ENCODE measurements around the gene ZRANB1. TPM values are rescaled to one million over a fixed set of nuclear protein-coding genes. Genes with fewer than 3 reads are reported as not detected.

The ZRANB1 gene
- total and polyA plus RNA-seq, 2 of the 13 experiments (the other 11 are each of a cell fraction or from before 2014, with no cell fraction given), result 10.3 to 19.6 TPM

GRCh38 chr10:125001313-125002046 lies 59.6 kb downstream of the ZRANB1 start:
- Histone ChIP-seq H2AFZ (ENCODE audit: low read length) (no peak overlapping the region), H3K4me2 (ENCODE audit: low read depth, low read length) (peak overlapping the region; percentile 43; the same call in 1 of the 2 replicates), H3K4me1 (ENCODE audit: insufficient read depth, low read length) (peaks cover 18% of the 10 kb centered on the region), H4K20me1 (ENCODE audit: insufficient read depth, low read length) (no peaks in the 10 kb centered on the region), H3K27me3 (ENCODE audit: control insufficient read depth in 1 of 2, insufficient read depth in 2 of 2, low read length in 2 of 2) (peaks cover 19 to 82% of the 10 kb centered on the region in 2 experiments; a peak in 4 of 5 replicates), H3K27ac (ENCODE audit: extremely low read length, insufficient read depth, low read length) (no peak overlapping the region), H3K4me3 (replicated peaks in 1 of 3; ENCODE audit: insufficient read depth in 1 of 3, low read depth in 2 of 3, low read length in 3 of 3) (peak overlapping the region in 1 of 3 experiments; percentile 3; a peak in 1 of 6 replicates), H3K36me3 (replicated peaks in 1 of 2; ENCODE audit: control insufficient read depth in 1 of 2, insufficient read depth in 2 of 2, low read length in 2 of 2) (no peaks in the 10 kb centered on the region), H3K9ac (ENCODE audit: insufficient read depth, low read depth, low read length) (no peak overlapping the region), H3K79me2 (ENCODE audit: insufficient read depth, low read length) (no peaks in the 10 kb centered on the region), H3K9me3 (ENCODE audit: low read length) (no peaks in the 10 kb centered on the region)
- intact Hi-C loops (cut with micrococcal nuclease; ENCODE audit: unreplicated experiment), result loop anchor here (5.0 kb wide), 1 partner anchor 61 kb away; no protein-coding TSS in a partner anchor
- 24% methylated on average over 6 of the region's 21 CpGs for WGBS (ENCODE audit: low lambda C conversion rate)
- ChIA-PET POLR2A (no interaction called here), CTCF (ENCODE audit: low intra/inter-chr PET ratio, low total read pairs) (interaction anchor here (1.1 kb wide), 1 partner anchor 59 kb away, joined by 3 read pairs; no protein-coding TSS in a partner anchor)
- DNase-seq (ENCODE audit: low spot score), result no peak
- in situ Hi-C loops (cut with HindIII; ENCODE audit: extremely low pct_ligation_motif_present, low pct_unique_long_range_greater_than_20kb), result no loop called here
- TF ChIP-seq ZNF207 (IDR thresholded peaks at IDR 0.05; ENCODE audit: borderline replicate concordance) (no peak), GABPB1 (CRISPR knock-in tag; IDR thresholded peaks at IDR 0.05) (0 out of 2 replicates have a peak, but pooled peaks have one; percentile 20)
- BruUV-seq (replicated peaks), result no TSS peak
- ATAC-seq, result no peak
- no peak for FAIRE-seq

- Histone ChIP-seq H3K9me3 (ENCODE audit: low read length) (no peaks in the 10 kb centered on the region), H3K4me1 (ENCODE audit: insufficient read depth, low read length) (peaks cover 18% of the 10 kb centered on the region), H3K4me2 (ENCODE audit: low read depth, low read length) (no peak overlapping the region), H3K4me3 (replicated peaks in 1 of 3; ENCODE audit: insufficient read depth in 1 of 3, low read depth in 2 of 3, low read length in 3 of 3) (no peak overlapping the region), H3K36me3 (replicated peaks in 1 of 2; ENCODE audit: control insufficient read depth in 1 of 2, insufficient read depth in 2 of 2, low read length in 2 of 2) (no peaks in the 10 kb centered on the region), H3K27me3 (ENCODE audit: control insufficient read depth in 1 of 2, insufficient read depth in 2 of 2, low read length in 2 of 2) (peaks cover 21 to 87% of the 10 kb centered on the region in 2 experiments), H3K79me2 (ENCODE audit: insufficient read depth, low read length) (no peaks in the 10 kb centered on the region), H3K27ac (ENCODE audit: extremely low read length, insufficient read depth, low read length) (no peak overlapping the region), H2AFZ (ENCODE audit: low read length) (no peak overlapping the region), H3K9ac (ENCODE audit: insufficient read depth, low read depth, low read length) (no peak overlapping the region), H4K20me1 (ENCODE audit: insufficient read depth, low read length) (no peaks in the 10 kb centered on the region)
- 50% methylated on average over 2 of the region's 12 CpGs for WGBS (ENCODE audit: low lambda C conversion rate)
- DNase-seq (ENCODE audit: low spot score), result no peak
- intact Hi-C loops (cut with micrococcal nuclease; ENCODE audit: unreplicated experiment), result loop anchor here (5.0 kb wide), 1 partner anchor 60 kb away; no protein-coding TSS in a partner anchor
- in situ Hi-C loops (cut with HindIII; ENCODE audit: extremely low pct_ligation_motif_present, low pct_unique_long_range_greater_than_20kb), result no loop called here
- POLR2A ChIA-PET, result no interaction called here
- TF ChIP-seq, protein P1, sequence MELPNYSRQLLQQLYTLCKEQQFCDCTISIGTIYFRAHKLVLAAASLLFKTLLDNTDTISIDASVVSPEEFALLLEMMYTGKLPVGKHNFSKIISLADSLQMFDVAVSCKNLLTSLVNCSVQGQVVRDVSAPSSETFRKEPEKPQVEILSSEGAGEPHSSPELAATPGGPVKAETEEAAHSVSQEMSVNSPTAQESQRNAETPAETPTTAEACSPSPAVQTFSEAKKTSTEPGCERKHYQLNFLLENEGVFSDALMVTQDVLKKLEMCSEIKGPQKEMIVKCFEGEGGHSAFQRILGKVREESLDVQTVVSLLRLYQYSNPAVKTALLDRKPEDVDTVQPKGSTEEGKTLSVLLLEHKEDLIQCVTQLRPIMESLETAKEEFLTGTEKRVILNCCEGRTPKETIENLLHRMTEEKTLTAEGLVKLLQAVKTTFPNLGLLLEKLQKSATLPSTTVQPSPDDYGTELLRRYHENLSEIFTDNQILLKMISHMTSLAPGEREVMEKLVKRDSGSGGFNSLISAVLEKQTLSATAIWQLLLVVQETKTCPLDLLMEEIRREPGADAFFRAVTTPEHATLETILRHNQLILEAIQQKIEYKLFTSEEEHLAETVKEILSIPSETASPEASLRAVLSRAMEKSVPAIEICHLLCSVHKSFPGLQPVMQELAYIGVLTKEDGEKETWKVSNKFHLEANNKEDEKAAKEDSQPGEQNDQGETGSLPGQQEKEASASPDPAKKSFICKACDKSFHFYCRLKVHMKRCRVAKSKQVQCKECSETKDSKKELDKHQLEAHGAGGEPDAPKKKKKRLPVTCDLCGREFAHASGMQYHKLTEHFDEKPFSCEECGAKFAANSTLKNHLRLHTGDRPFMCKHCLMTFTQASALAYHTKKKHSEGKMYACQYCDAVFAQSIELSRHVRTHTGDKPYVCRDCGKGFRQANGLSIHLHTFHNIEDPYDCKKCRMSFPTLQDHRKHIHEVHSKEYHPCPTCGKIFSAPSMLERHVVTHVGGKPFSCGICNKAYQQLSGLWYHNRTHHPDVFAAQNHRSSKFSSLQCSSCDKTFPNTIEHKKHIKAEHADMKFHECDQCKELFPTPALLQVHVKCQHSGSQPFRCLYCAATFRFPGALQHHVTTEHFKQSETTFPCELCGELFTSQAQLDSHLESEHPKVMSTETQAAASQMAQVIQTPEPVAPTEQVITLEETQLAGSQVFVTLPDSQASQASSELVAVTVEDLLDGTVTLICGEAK (IDR thresholded peaks at IDR 0.05), result no peak
- TF ChIP-seq, protein P1 (CRISPR knock-in tag; IDR thresholded peaks at IDR 0.05), result no peak
- no peak for ATAC-seq
- FAIRE-seq, result no peak
- no TSS peak for BruUV-seq (replicated peaks)
- CTCF ChIA-PET (ENCODE audit: low intra/inter-chr PET ratio, low total read pairs), result no interaction called here
Observed at GRCh38 chr10:125002047-125002422, 60.1 kb downstream of the ZRANB1 start.

All from HepG2 (cell line).